Duodenal mucosa (tissue), 2 donors: ENCODE measurements around the gene ASTE1.
A peak's percentile ranks its signal among the peaks of the same experiment; 100 is the strongest.

Experiments used
- H3K27ac ChIP-seq: one replicate; pipeline ENCODE4 v1.7.0; 2013; ENCODE audit warnings: low read depth, low read length
- H3K27me3 ChIP-seq, 2 donors: one replicate each; pipeline ENCODE4 v1.7.0; 2013; ENCODE audit warnings: low read length in 2 of 2, control low read depth in 1 of 2; ENCODE audit not compliant: insufficient read depth in 2 of 2, control insufficient read depth in 1 of 2
- H3K36me3 ChIP-seq, 2 donors: one replicate each; pipeline ENCODE4 v1.7.0; 2013; ENCODE audit warnings: low read length in 2 of 2, control low read depth in 1 of 2; ENCODE audit not compliant: insufficient read depth in 2 of 2, control insufficient read depth in 1 of 2
- H3K4me1 ChIP-seq, 2 donors: one replicate each; pipeline ENCODE4 v1.7.0; 2013; ENCODE audit warnings: low read length in 2 of 2, control low read depth in 1 of 2; ENCODE audit not compliant: insufficient read depth in 2 of 2, control insufficient read depth in 1 of 2
- H3K4me3 ChIP-seq, 2 donors: one replicate each; pipeline ENCODE4 v1.7.0; 2013; ENCODE audit warnings: low read length in 2 of 2, low read depth in 1 of 2
- H3K9ac ChIP-seq, 2 donors: one replicate each; pipeline ENCODE4 v1.7.0; 2013; ENCODE audit warnings: low read length in 2 of 2, low read depth in 1 of 2
- H3K9me3 ChIP-seq, 2 donors: one replicate each; pipeline ENCODE4 v1.7.0; 2013; ENCODE audit warnings: low read length in 2 of 2, control low read depth in 1 of 2; ENCODE audit not compliant: control insufficient read depth in 1 of 2

ASTE1 gene

GRCh38 chr3:131026321-131027151 is at the start of gene ASTE1, which contains the start of gene NEK11:
ASTE1 (minus strand) TSS chr3:131026825; CDS start chr3:131025306, 1,519 bp downstream.
NEK11 (plus strand) TSS chr3:131026877; CDS start chr3:131029709, 2,832 bp downstream.
- Histone ChIP-seq H3K9ac (peak within 1 kb of the TSS; percentile 91 to 96), H3K27ac (peak within 1 kb of the TSS; percentile 95), H3K27me3 (no peaks in the 10 kb centered on the region), H3K4me3 (peak within 1 kb of the TSS; percentile 96 to 98), H3K4me1 (peaks cover 21 to 33% of the 10 kb centered on the region in 2 donors), H3K9me3 (no peaks in the 10 kb centered on the region), H3K36me3 (peaks cover 0 to 10% of the 10 kb centered on the region in 2 donors)

GRCh38 chr3:131075632-131076328 is 49.2 kb upstream of the ASTE1 start:
- H3K9me3 ChIP-seq: no peaks in the 10 kb centered on the region
- no peak overlapping the region for H3K4me3 ChIP-seq
- H3K27me3 ChIP-seq: no peaks in the 10 kb centered on the region
- H3K9ac ChIP-seq: no peak overlapping the region
- H3K27ac ChIP-seq: no peak overlapping the region
- no peaks in the 10 kb centered on the region for H3K4me1 ChIP-seq
- no peaks in the 10 kb centered on the region for H3K36me3 ChIP-seq

GRCh38 chr3:131072845-131073244 is 46.2 kb upstream of the ASTE1 start:
- Histone ChIP-seq H3K9ac (no peak overlapping the region), H3K9me3 (no peaks in the 10 kb centered on the region), H3K4me3 (no peak overlapping the region), H3K36me3 (no peaks in the 10 kb centered on the region), H3K27ac (no peak overlapping the region), H3K4me1 (no peaks in the 10 kb centered on the region), H3K27me3 (no peaks in the 10 kb centered on the region)

- no peak overlapping the region for H3K4me3 ChIP-seq
- H3K36me3 ChIP-seq: no peaks in the 10 kb centered on the region
- H3K9me3 ChIP-seq: no peaks in the 10 kb centered on the region
- no peak overlapping the region for H3K27ac ChIP-seq
- H3K4me1 ChIP-seq: no peaks in the 10 kb centered on the region
- no peaks in the 10 kb centered on the region for H3K27me3 ChIP-seq
- H3K9ac ChIP-seq: no peak overlapping the region
Measured at GRCh38 chr3:131072099-131072559, 45.5 kb upstream of the ASTE1 start.

- H3K4me1 ChIP-seq: no peaks in the 10 kb centered on the region
- H3K9ac ChIP-seq: no peak overlapping the region
- no peaks in the 10 kb centered on the region for H3K9me3 ChIP-seq
- no peaks in the 10 kb centered on the region for H3K27me3 ChIP-seq
- H3K36me3 ChIP-seq: no peaks in the 10 kb centered on the region
- H3K27ac ChIP-seq: no peak overlapping the region
- no peak overlapping the region for H3K4me3 ChIP-seq
Measured at GRCh38 chr3:131067983-131068382, 41.4 kb upstream of the ASTE1 start.

- no peaks in the 10 kb centered on the region for H3K36me3 ChIP-seq
- no peaks in the 10 kb centered on the region for H3K4me1 ChIP-seq
- no peaks in the 10 kb centered on the region for H3K9me3 ChIP-seq
- no peaks in the 10 kb centered on the region for H3K27me3 ChIP-seq
- no peak overlapping the region for H3K9ac ChIP-seq
- H3K27ac ChIP-seq: no peak overlapping the region
- no peak overlapping the region for H3K4me3 ChIP-seq
Measured at GRCh38 chr3:131053043-131053859, 26.6 kb upstream of the ASTE1 start.

GRCh38 chr3:131050001-131050400 is 23.4 kb upstream of the ASTE1 start:
- Histone ChIP-seq H3K27me3 (no peaks in the 10 kb centered on the region), H3K9me3 (no peaks in the 10 kb centered on the region), H3K36me3 (no peaks in the 10 kb centered on the region), H3K4me1 (no peaks in the 10 kb centered on the region), H3K9ac (no peak overlapping the region), H3K27ac (no peak overlapping the region), H3K4me3 (no peak overlapping the region)

- no peaks in the 10 kb centered on the region for H3K9me3 ChIP-seq
Measured at GRCh38 chr3:131048030-131048429, 21.4 kb upstream of the ASTE1 start.

GRCh38 chr3:131047582-131047981 is 21.0 kb upstream of the ASTE1 start:
- Histone ChIP-seq H3K4me1 (no peaks in the 10 kb centered on the region), H3K27me3 (no peaks in the 10 kb centered on the region), H3K27ac (no peak overlapping the region), H3K9me3 (no peaks in the 10 kb centered on the region), H3K4me3 (no peak overlapping the region), H3K9ac (no peak overlapping the region), H3K36me3 (no peaks in the 10 kb centered on the region)

More at GRCh38 chr3:131048030-131048429, 21.4 kb upstream of the ASTE1 start:
- H3K9ac ChIP-seq: no peak overlapping the region
- no peak overlapping the region for H3K27ac ChIP-seq
- H3K4me1 ChIP-seq: no peaks in the 10 kb centered on the region
- no peaks in the 10 kb centered on the region for H3K27me3 ChIP-seq
- no peaks in the 10 kb centered on the region for H3K36me3 ChIP-seq
- no peak overlapping the region for H3K4me3 ChIP-seq
